ENCODE measurements around the gene CDC42BPB.

DNA sequence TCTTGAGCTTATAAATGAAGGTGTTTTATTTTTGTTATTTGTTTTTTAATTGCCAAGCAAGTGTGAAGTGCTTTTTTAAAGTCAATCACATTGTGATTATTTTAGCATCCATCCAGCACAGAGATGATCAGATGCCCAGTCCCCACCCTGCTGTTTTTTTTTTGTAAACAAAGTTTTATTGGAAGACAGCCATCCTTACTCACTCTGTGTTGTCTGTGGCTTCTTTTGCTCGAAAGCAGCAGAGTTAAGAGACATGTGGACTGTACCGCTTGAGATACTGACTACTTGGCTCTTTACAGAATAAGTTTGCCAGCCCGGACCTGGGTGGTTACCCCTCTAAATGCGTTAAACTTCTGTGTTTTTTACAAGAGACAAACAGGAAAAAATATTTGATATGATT is 165.8 kb downstream of the CDC42BPB start:
- TF ChIP-seq POLR2A (IDR thresholded peaks at IDR 0.05; ENCODE audit: low read depth), result no peak
- TF ChIP-seq EP300 (IDR thresholded peaks at IDR 0.05), result no peak

Measured in esophagus muscularis mucosa (tissue), 2 donors.